OCI-M2 (cell line): ENCODE measurements around the gene HOXA5.

Experiments
- DNase-seq: peaks from one replicate; lab custom pipeline; 2025; ENCODE audit not compliant: unreplicated experiment; lab: John Stamatoyannopoulos, UW

Gene HOXA5

GRCh38 chr7:27171637-27172314 lies 28.3 kb upstream of the HOXA5 start:
- DNase-seq, result no peak

GRCh38 chr7:27171325-27171636 lies 27.8 kb upstream of the HOXA5 start:
- DNase-seq, result no peak

GRCh38 chr7:27170426-27171324 lies 27.2 kb upstream of the HOXA5 start:
- no peak for DNase-seq

GRCh38 chr7:27169658-27170425 lies 26.4 kb upstream of the HOXA5 start:
- no peak for DNase-seq

- DNase-seq, result no peak
Observed at GRCh38 chr7:27168265-27168947, 24.9 kb upstream of the HOXA5 start.

- no peak for DNase-seq
Observed at GRCh38 chr7:27167916-27168264, 24.4 kb upstream of the HOXA5 start.

- no peak for DNase-seq
Observed at GRCh38 chr7:27166531-27167505, 23.3 kb upstream of the HOXA5 start.

- no peak for DNase-seq
Observed at GRCh38 chr7:27165996-27166530, 22.6 kb upstream of the HOXA5 start.

- DNase-seq, result no peak
Observed at GRCh38 chr7:27165089-27165995, 21.9 kb upstream of the HOXA5 start, which contains the start of gene HOXA9. Gene HOXA9 (minus strand): TSS chr7:27165537. CDS start chr7:27165457, 80 bp downstream.

- DNase-seq, result no peak
Observed at GRCh38 chr7:27164367-27165088, 21.0 kb upstream of the HOXA5 start.

GRCh38 chr7:27164045-27164366 lies 20.5 kb upstream of the HOXA5 start:
- no peak for DNase-seq

- DNase-seq, result no peak
Observed at GRCh38 chr7:27163288-27164044, 20.0 kb upstream of the HOXA5 start.

GRCh38 chr7:27162561-27163287 lies 19.2 kb upstream of the HOXA5 start:
- DNase-seq, result no peak

GRCh38 chr7:27161721-27162560 lies 18.5 kb upstream of the HOXA5 start:
- DNase-seq, result no peak

- DNase-seq, result no peak
Observed at GRCh38 chr7:27161214-27161720, 17.8 kb upstream of the HOXA5 start.
